OCI-LY7 (cell line): ENCODE results near the gene RPL36. TPM values are rescaled to one million over a fixed set of nuclear protein-coding genes. Genes with fewer than 3 reads are reported as not detected.

Experiments
- BruUV-seq: library from RNA; stranded (reverse); fragments of 400-500 nt; replicated peaks from 2 replicates; lab custom pipeline; 2021; lab: Mats Ljungman, UMichigan
- CTCF ChIA-PET: fragments of 300-600 bp; sonication (Branson Sonifier 250); formaldehyde crosslinking; loops from one replicate; lab custom pipeline; 2022; ENCODE audit warnings: antibody characterized with exemption; ENCODE audit not compliant: unreplicated experiment; lab: Charles Lee
- POLR2A ChIA-PET: fragments of 300-600 bp; sonication (Branson Sonifier 250); formaldehyde crosslinking; loops from one replicate; lab custom pipeline; 2022; ENCODE audit warnings: antibody characterized with exemption; lab: Charles Lee
- DNase-seq: peaks from one replicate; pipeline ENCODE4 v3.0.0-alpha.2; 2015; ENCODE audit warnings: low spot score
- H2AFZ ChIP-seq: fragments of 200-600 bp; sonication (generic), shearing (Covaris generic); 2 replicates; pipeline ENCODE4 v1.6.1; 2014; ENCODE audit warnings: mild to moderate bottlenecking, antibody characterized with exemption, low read length, moderate library complexity
- H3K27ac ChIP-seq: fragments of 200-600 bp; sonication (generic); 2 replicates; pipeline ENCODE4 v1.5.1; 2014; ENCODE audit warnings: mixed run types, low read depth, mild to moderate bottlenecking, moderate library complexity, low read length, inconsistent platforms; ENCODE audit not compliant: poor library complexity, severe bottlenecking
- H3K36me3 ChIP-seq: fragments of 200-600 bp; sonication (generic); 2 replicates; pipeline ENCODE4 v1.6.1; 2014; ENCODE audit warnings: mild to moderate bottlenecking, antibody characterized with exemption, low read length, moderate library complexity, mixed read lengths; ENCODE audit not compliant: insufficient read depth
- H3K4me1 ChIP-seq: fragments of 200-600 bp; sonication (generic); 2 replicates; pipeline ENCODE4 v1.5.1; 2014; ENCODE audit warnings: mild to moderate bottlenecking, low read length; ENCODE audit not compliant: insufficient read depth, poor library complexity, severe bottlenecking
- H3K4me2 ChIP-seq: fragments of 200-600 bp; sonication (generic); 2 replicates; pipeline ENCODE4 v1.6.1; 2014; ENCODE audit warnings: mild to moderate bottlenecking, low read length
- H3K4me3 ChIP-seq: fragments of 200-600 bp; sonication (generic); 2 replicates; pipeline ENCODE4 v1.5.1; 2014; ENCODE audit warnings: mild to moderate bottlenecking, low read depth, low read length; ENCODE audit not compliant: poor library complexity, severe bottlenecking
- H3K79me2 ChIP-seq: fragments of 200-600 bp; sonication (generic); 2 replicates; pipeline ENCODE4 v1.6.1; 2016; ENCODE audit warnings: low read depth, mild to moderate bottlenecking, low read length, moderate library complexity, mixed read lengths; ENCODE audit not compliant: insufficient read depth
- H3K9me2 ChIP-seq: fragments of 200-600 bp; sonication (generic); 2 replicates; pipeline ENCODE4 v1.6.1; 2016; ENCODE audit warnings: mild to moderate bottlenecking, low read length, mixed read lengths; ENCODE audit not compliant: insufficient read depth
- H3K9me3 ChIP-seq: fragments of 200-600 bp; sonication (generic); 2 replicates; pipeline ENCODE4 v1.6.1; 2014; ENCODE audit warnings: mild to moderate bottlenecking, mixed run types, low read length, mixed read lengths
- H4K20me1 ChIP-seq: fragments of 200-600 bp; sonication (generic); 2 replicates; pipeline ENCODE4 v1.6.1; 2014; ENCODE audit warnings: mild to moderate bottlenecking, antibody characterized with exemption, low read length, moderate library complexity, mixed read lengths; ENCODE audit not compliant: insufficient read depth
- CTCF ChIP-seq: fragments of 200-600 bp; sonication (generic); conservative IDR thresholded peaks from 2 replicates; pipeline ENCODE4 v1.5.1; 2014; ENCODE audit warnings: mild to moderate bottlenecking, antibody characterized with exemption, low read length, moderate library complexity, mixed read lengths
- EZH2phosphoT487 ChIP-seq: fragments of 200-600 bp; sonication (generic); IDR thresholded peaks from 2 replicates; pipeline ENCODE4 v1.6.1; 2018; ENCODE audit warnings: low read depth, borderline replicate concordance, mild to moderate bottlenecking, mixed run types, antibody characterized with exemption, low read length, moderate library complexity, mixed read lengths
- intact Hi-C: fragments of 100-400 bp; cut with micrococcal nuclease; formaldehyde crosslinking; loops from one replicate; pipeline ENCODE4 v1.10.0; 2022; ENCODE audit not compliant: unreplicated experiment
- total RNA-seq, 2 experiments: library from RNA; depleted of rRNA in 1 of 2; stranded (reverse); fragments of >200 nt in 1 of 2; shearing (Covaris generic) in 1 of 2; gene quantifications; 2 replicates each; pipeline ENCODE4 v1.2.3, GENCODE V29; 2014 to 2022

RPL36 gene
- total RNA-seq, 2 experiments from 2014 or later = 1,257 to 1,936 TPM

- POLR2A ChIA-PET = interaction anchor here (0.7 to 1.1 kb wide), 2 partner anchors 11 to 30 kb away, joined by 3 to 4 read pairs; no protein-coding TSS in a partner anchor
- no peaks in the 10 kb centered on the region for H4K20me1 ChIP-seq
- H3K4me2 ChIP-seq = no peak overlapping the region
- H3K27ac ChIP-seq = no peak overlapping the region
- no peaks in the 10 kb centered on the region for H3K9me3 ChIP-seq
- no peak overlapping the region for H2AFZ ChIP-seq
- no TSS peak for BruUV-seq
- no peaks in the 10 kb centered on the region for H3K79me2 ChIP-seq
- H3K9me2 ChIP-seq = no peaks in the 10 kb centered on the region
- peaks cover 64% of the 10 kb centered on the region for H3K36me3 ChIP-seq
- no peak overlapping the region for H3K4me3 ChIP-seq
- CTCF ChIA-PET = no interaction called here
- TF ChIP-seq CTCF = no peak
- TF ChIP-seq EZH2phosphoT487 = no peak
- H3K4me1 ChIP-seq = no peaks in the 10 kb centered on the region
- intact Hi-C loops = no loop called here
- no peak for DNase-seq
These were observed 17.2 kb upstream of the RPL36 start for GRCh38 chr19:5672708-5673459.

GRCh38 chr19:5673752-5674151 lies 16.3 kb upstream of the RPL36 start:
- no peaks in the 10 kb centered on the region for H3K4me1 ChIP-seq
- no peak for DNase-seq
- no peaks in the 10 kb centered on the region for H3K9me3 ChIP-seq
- peaks cover 56% of the 10 kb centered on the region for H3K36me3 ChIP-seq
- H3K79me2 ChIP-seq = no peaks in the 10 kb centered on the region
- ChIA-PET CTCF (no interaction called here), POLR2A (no interaction called here)
- H3K9me2 ChIP-seq = no peaks in the 10 kb centered on the region
- intact Hi-C loops = no loop called here
- no TSS peak for BruUV-seq
- TF ChIP-seq CTCF = no peak
- TF ChIP-seq EZH2phosphoT487 = no peak
- no peak overlapping the region for H2AFZ ChIP-seq
- H3K4me3 ChIP-seq = no peak overlapping the region
- H4K20me1 ChIP-seq = no peaks in the 10 kb centered on the region
- H3K4me2 ChIP-seq = no peak overlapping the region
- H3K27ac ChIP-seq = no peak overlapping the region

- Histone ChIP-seq H3K4me1 (peaks cover 8% of the 10 kb centered on the region), H4K20me1 (no peaks in the 10 kb centered on the region), H2AFZ (no peak overlapping the region), H3K36me3 (peaks cover 46% of the 10 kb centered on the region), H3K9me3 (no peaks in the 10 kb centered on the region), H3K9me2 (no peaks in the 10 kb centered on the region), H3K27ac (no peak overlapping the region), H3K4me2 (no peak overlapping the region), H3K79me2 (no peaks in the 10 kb centered on the region; the same call in 1 of the 2 replicates), H3K4me3 (no peak overlapping the region)
- POLR2A ChIA-PET = interaction anchor here (0.6 kb wide), 1 partner anchor 447 kb away, joined by 3 read pairs; no protein-coding TSS in a partner anchor
- intact Hi-C loops = no loop called here
- DNase-seq = no peak
- no TSS peak for BruUV-seq
- CTCF ChIA-PET = no interaction called here
- TF ChIP-seq CTCF (no peak), EZH2phosphoT487 (no peak)
These were observed 15.4 kb upstream of the RPL36 start for GRCh38 chr19:5674714-5675113.
